Endothelial cell (in vitro differentiated cells): Measurements from ENCODE around the gene NT5DC3. TPM values are rescaled to one million over a fixed set of nuclear protein-coding genes. Genes with fewer than 3 reads are reported as not detected.

ENCODE experiments used
- DNase-seq: peaks from one replicate; pipeline ENCODE4 v3.0.0; 2021; ENCODE audit warnings: low spot score
- H3K27ac Mint-ChIP-seq: one replicate; pipeline ENCODE4 v1.8.0; 2021; ENCODE audit warnings: mixed read lengths, inconsistent platforms; ENCODE audit not compliant: unreplicated experiment
- H3K27me3 Mint-ChIP-seq: one replicate; pipeline ENCODE4 v1.8.0; 2021; ENCODE audit warnings: mild to moderate bottlenecking, moderate library complexity, mixed read lengths, inconsistent platforms; ENCODE audit not compliant: unreplicated experiment
- H3K36me3 Mint-ChIP-seq: one replicate; pipeline ENCODE4 v1.8.0; 2021; ENCODE audit warnings: mild to moderate bottlenecking, low read depth, mixed read lengths, inconsistent platforms; ENCODE audit not compliant: unreplicated experiment
- H3K4me1 Mint-ChIP-seq: one replicate; pipeline ENCODE4 v1.8.0; 2021; ENCODE audit warnings: mild to moderate bottlenecking, mixed read lengths, inconsistent platforms; ENCODE audit not compliant: unreplicated experiment
- H3K4me3 Mint-ChIP-seq: one replicate; pipeline ENCODE4 v1.8.0; 2021; ENCODE audit warnings: mild to moderate bottlenecking, mixed read lengths, inconsistent platforms; ENCODE audit not compliant: unreplicated experiment
- H3K9me3 Mint-ChIP-seq: one replicate; pipeline ENCODE4 v1.8.0; 2021; ENCODE audit warnings: mixed read lengths, inconsistent platforms; ENCODE audit not compliant: unreplicated experiment
- CTCF ChIP-seq: fragments of 200-600 bp; sonication (generic); IDR thresholded peaks from one replicate; pipeline ENCODE4 v1.5.0; 2021; ENCODE audit warnings: antibody characterized with exemption; ENCODE audit not compliant: unreplicated experiment
- total RNA-seq: library from RNA; stranded (reverse); fragmentation: NEBNext Ultra II Directional; extraction: Animal tissue kit (Norgen Biotek cat#: 25700); gene quantifications from one replicate; pipeline ENCODE4 v1.2.1, GENCODE V29; 2021; ENCODE audit not compliant: unreplicated experiment

NT5DC3 gene
- total RNA-seq, 1 donor from 2014 or later: 1.3 TPM

GRCh38 chr12:103821773-103822172 is 19.3 kb downstream of the NT5DC3 start:
- H3K9me3 Mint-ChIP-seq: no peaks in the 10 kb centered on the region
- no peaks in the 10 kb centered on the region for H3K27me3 Mint-ChIP-seq
- TF ChIP-seq CTCF: no peak
- H3K4me1 Mint-ChIP-seq: no peaks in the 10 kb centered on the region
- no peaks in the 10 kb centered on the region for H3K36me3 Mint-ChIP-seq
- no peak overlapping the region for H3K4me3 Mint-ChIP-seq
- DNase-seq: no peak
- no peak overlapping the region for H3K27ac Mint-ChIP-seq

DNA sequence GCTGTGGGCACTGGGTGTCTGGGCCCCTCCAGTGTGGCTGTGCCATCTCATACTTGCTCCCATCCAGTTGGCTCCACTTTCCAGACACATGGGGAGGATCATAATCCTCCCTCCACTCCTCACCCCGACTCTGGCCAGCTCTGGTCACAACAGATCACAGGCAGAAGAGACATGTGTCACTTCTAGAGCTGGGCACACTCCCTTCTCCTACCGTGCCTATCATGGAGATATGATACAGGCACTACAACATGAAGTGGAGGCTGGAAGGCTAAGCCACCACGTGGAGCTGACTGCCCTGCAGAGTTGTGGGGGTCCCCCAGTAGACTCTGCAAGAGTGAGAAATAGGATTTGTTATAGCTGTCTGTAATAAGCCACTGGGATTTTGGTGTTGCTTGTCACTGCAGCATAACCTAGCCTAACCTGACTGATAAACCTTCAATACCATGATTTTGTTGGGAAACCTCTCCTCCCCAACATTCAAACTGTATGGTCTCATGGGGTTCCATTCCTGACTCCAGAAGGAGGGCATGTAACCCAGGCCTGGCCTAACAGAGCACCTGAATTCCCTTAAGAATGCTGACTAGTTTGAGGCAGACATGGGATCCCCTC is 20.0 kb downstream of the NT5DC3 start:
- TF ChIP-seq CTCF: no peak
- H3K4me1 Mint-ChIP-seq: no peaks in the 10 kb centered on the region
- H3K27ac Mint-ChIP-seq: no peak overlapping the region
- no peak for DNase-seq
- no peak overlapping the region for H3K4me3 Mint-ChIP-seq
- H3K36me3 Mint-ChIP-seq: no peaks in the 10 kb centered on the region
- H3K27me3 Mint-ChIP-seq: no peaks in the 10 kb centered on the region
- H3K9me3 Mint-ChIP-seq: no peaks in the 10 kb centered on the region

- Mint-ChIP-seq H3K4me1 (no peaks in the 10 kb centered on the region), H3K27ac (no peak overlapping the region), H3K27me3 (no peaks in the 10 kb centered on the region), H3K4me3 (no peak overlapping the region), H3K36me3 (no peaks in the 10 kb centered on the region), H3K9me3 (no peaks in the 10 kb centered on the region)
- TF ChIP-seq CTCF: no peak
- DNase-seq: no peak
These were observed 20.7 kb downstream of the NT5DC3 start for GRCh38 chr12:103820361-103820760.

GRCh38 chr12:103819892-103820291 is 21.1 kb downstream of the NT5DC3 start:
- no peak for DNase-seq
- TF ChIP-seq CTCF: no peak
- no peak overlapping the region for H3K27ac Mint-ChIP-seq
- no peaks in the 10 kb centered on the region for H3K4me1 Mint-ChIP-seq
- H3K36me3 Mint-ChIP-seq: no peaks in the 10 kb centered on the region
- H3K4me3 Mint-ChIP-seq: no peak overlapping the region
- H3K9me3 Mint-ChIP-seq: no peaks in the 10 kb centered on the region
- H3K27me3 Mint-ChIP-seq: no peaks in the 10 kb centered on the region

- H3K9me3 Mint-ChIP-seq: no peaks in the 10 kb centered on the region
- H3K27me3 Mint-ChIP-seq: no peaks in the 10 kb centered on the region
- TF ChIP-seq CTCF: no peak
- no peak for DNase-seq
- H3K4me3 Mint-ChIP-seq: no peak overlapping the region
- no peaks in the 10 kb centered on the region for H3K36me3 Mint-ChIP-seq
- H3K4me1 Mint-ChIP-seq: no peaks in the 10 kb centered on the region
- H3K27ac Mint-ChIP-seq: no peak overlapping the region
These were observed 21.7 kb downstream of the NT5DC3 start for GRCh38 chr12:103819312-103819711.
